ENCODE results near the gene HOXA3.

The HOXA3 gene

GRCh38 chr7:27112361-27112760 is 40.0 kb downstream of the HOXA3 start:
- no peak for TF ChIP-seq CTCF (IDR thresholded peaks at IDR 0.05; ENCODE audit: low read depth, low read length)
- Histone ChIP-seq H3K27me3 (ENCODE audit: insufficient read depth, low read depth, severe bottlenecking) (peaks cover 76% of the 10 kb centered on the region), H3K4me3 (ENCODE audit: low read depth, low read length) (no peak overlapping the region), H3K9me3 (ENCODE audit: severe bottlenecking) (no peaks in the 10 kb centered on the region), H3K36me3 (no peaks in the 10 kb centered on the region), H3K27ac (no peak overlapping the region)
- DNase-seq: no peak

- H3K9me3 ChIP-seq (ENCODE audit: severe bottlenecking): no peaks in the 10 kb centered on the region
- no peaks in the 10 kb centered on the region for H3K36me3 ChIP-seq
- H3K27me3 ChIP-seq (ENCODE audit: insufficient read depth, low read depth, severe bottlenecking): peaks cover 79% of the 10 kb centered on the region
- no peak overlapping the region for H3K27ac ChIP-seq
- no peak overlapping the region for H3K4me3 ChIP-seq (ENCODE audit: low read depth, low read length)
- no peak for DNase-seq
- TF ChIP-seq CTCF (IDR thresholded peaks at IDR 0.05; ENCODE audit: low read depth, low read length): no peak
Observed at GRCh38 chr7:27111751-27112277, 40.6 kb downstream of the HOXA3 start.

GRCh38 chr7:27111042-27111750 is 41.2 kb downstream of the HOXA3 start:
- TF ChIP-seq CTCF (IDR thresholded peaks at IDR 0.05; ENCODE audit: low read depth, low read length): no peak
- DNase-seq: no peak
- Histone ChIP-seq H3K4me3 (ENCODE audit: low read depth, low read length) (no peak overlapping the region), H3K36me3 (no peaks in the 10 kb centered on the region), H3K9me3 (ENCODE audit: severe bottlenecking) (no peaks in the 10 kb centered on the region), H3K27ac (no peak overlapping the region), H3K27me3 (ENCODE audit: insufficient read depth, low read depth, severe bottlenecking) (peaks cover 82% of the 10 kb centered on the region)

GRCh38 chr7:27110186-27111031 is 42.0 kb downstream of the HOXA3 start:
- no peaks in the 10 kb centered on the region for H3K36me3 ChIP-seq
- no peak overlapping the region for H3K4me3 ChIP-seq (ENCODE audit: low read depth, low read length)
- no peak for DNase-seq
- no peak overlapping the region for H3K27ac ChIP-seq
- H3K9me3 ChIP-seq (ENCODE audit: severe bottlenecking): no peaks in the 10 kb centered on the region
- no peak for TF ChIP-seq CTCF (IDR thresholded peaks at IDR 0.05; ENCODE audit: low read depth, low read length)
- peaks cover 83% of the 10 kb centered on the region for H3K27me3 ChIP-seq (ENCODE audit: insufficient read depth, low read depth, severe bottlenecking)

- Histone ChIP-seq H3K4me3 (ENCODE audit: low read depth, low read length) (no peak overlapping the region), H3K36me3 (no peaks in the 10 kb centered on the region), H3K27me3 (ENCODE audit: insufficient read depth, low read depth, severe bottlenecking) (peaks cover 84% of the 10 kb centered on the region), H3K27ac (no peak overlapping the region), H3K9me3 (ENCODE audit: severe bottlenecking) (no peaks in the 10 kb centered on the region)
- no peak for DNase-seq
- TF ChIP-seq CTCF (IDR thresholded peaks at IDR 0.05; ENCODE audit: low read depth, low read length): no peak
Observed at GRCh38 chr7:27109466-27110185, 42.8 kb downstream of the HOXA3 start.

Data from WERI-Rb-1 (cell line).